CD4-positive, alpha-beta T cell treated with Interleukin-10 for 1 hour (primary cell): ENCODE measurements around the gene PPP1CC.

Source experiments
- DNase-seq: peaks from one replicate; pipeline ENCODE4 v3.0.0-alpha.2; 2020

PPP1CC gene

GRCh38 chr12:110720516-110720915 is 22.2 kb downstream of the PPP1CC start:
- DNase-seq = no peak

GRCh38 chr12:110718222-110718908 is 24.3 kb downstream of the PPP1CC start:
- no peak for DNase-seq

- no peak for DNase-seq
Observed at GRCh38 chr12:110717037-110717436, 25.7 kb downstream of the PPP1CC start.

GRCh38 chr12:110708917-110709316 is 33.8 kb downstream of the PPP1CC start:
- no peak for DNase-seq

- no peak for DNase-seq
Observed at GRCh38 chr12:110705309-110705708, 37.4 kb downstream of the PPP1CC start.

GRCh38 chr12:110704750-110705149 is 37.9 kb downstream of the PPP1CC start:
- peak; percentile 19 for DNase-seq

- DNase-seq = no peak
Observed at GRCh38 chr12:110704231-110704630, 38.5 kb downstream of the PPP1CC start.

- DNase-seq = no peak
Observed at GRCh38 chr12:110702081-110702480, 40.6 kb downstream of the PPP1CC start.

- no peak for DNase-seq
Observed at GRCh38 chr12:110699591-110700445, 42.9 kb downstream of the PPP1CC start.

- DNase-seq = peak; percentile 85
Observed at GRCh38 chr12:110698171-110698902, 44.4 kb downstream of the PPP1CC start.

GRCh38 chr12:110697236-110697635 is 45.5 kb downstream of the PPP1CC start:
- DNase-seq = no peak

GRCh38 chr12:110696283-110696682 is 46.4 kb downstream of the PPP1CC start:
- DNase-seq = no peak

GRCh38 chr12:110694330-110694901 is 48.3 kb downstream of the PPP1CC start:
- DNase-seq = no peak

- no peak for DNase-seq
Observed at GRCh38 chr12:110693731-110694130, 49.0 kb downstream of the PPP1CC start.

- no peak for DNase-seq
Observed at GRCh38 chr12:110690127-110690430, 52.6 kb downstream of the PPP1CC start.

- peak; percentile 57 for DNase-seq
Observed at GRCh38 chr12:110689281-110690126, 53.2 kb downstream of the PPP1CC start.

- DNase-seq = peak; percentile 46
Observed at GRCh38 chr12:110688446-110689280, 54.0 kb downstream of the PPP1CC start, which contains the start of gene HVCN1. Gene HVCN1, minus strand, starts transcription at chr12:110689115. Its CDS starts 5,870 bp downstream, at chr12:110683245.

GRCh38 chr12:110687396-110688169 is 55.1 kb downstream of the PPP1CC start:
- no peak for DNase-seq

GRCh38 chr12:110686294-110686903 is 56.3 kb downstream of the PPP1CC start:
- no peak for DNase-seq

GRCh38 chr12:110684312-110684836 is 58.3 kb downstream of the PPP1CC start:
- DNase-seq = no peak
